ENCODE measurements around the gene PIGU. TPM values are rescaled to one million over a fixed set of nuclear protein-coding genes. Genes with fewer than 3 reads are reported as not detected.
A peak's percentile ranks its signal among the peaks of the same experiment; 100 is the strongest.

Gene PIGU
- total RNA-seq, 2 experiments from 2014 or later: 19.1 to 21.2 TPM

DNA sequence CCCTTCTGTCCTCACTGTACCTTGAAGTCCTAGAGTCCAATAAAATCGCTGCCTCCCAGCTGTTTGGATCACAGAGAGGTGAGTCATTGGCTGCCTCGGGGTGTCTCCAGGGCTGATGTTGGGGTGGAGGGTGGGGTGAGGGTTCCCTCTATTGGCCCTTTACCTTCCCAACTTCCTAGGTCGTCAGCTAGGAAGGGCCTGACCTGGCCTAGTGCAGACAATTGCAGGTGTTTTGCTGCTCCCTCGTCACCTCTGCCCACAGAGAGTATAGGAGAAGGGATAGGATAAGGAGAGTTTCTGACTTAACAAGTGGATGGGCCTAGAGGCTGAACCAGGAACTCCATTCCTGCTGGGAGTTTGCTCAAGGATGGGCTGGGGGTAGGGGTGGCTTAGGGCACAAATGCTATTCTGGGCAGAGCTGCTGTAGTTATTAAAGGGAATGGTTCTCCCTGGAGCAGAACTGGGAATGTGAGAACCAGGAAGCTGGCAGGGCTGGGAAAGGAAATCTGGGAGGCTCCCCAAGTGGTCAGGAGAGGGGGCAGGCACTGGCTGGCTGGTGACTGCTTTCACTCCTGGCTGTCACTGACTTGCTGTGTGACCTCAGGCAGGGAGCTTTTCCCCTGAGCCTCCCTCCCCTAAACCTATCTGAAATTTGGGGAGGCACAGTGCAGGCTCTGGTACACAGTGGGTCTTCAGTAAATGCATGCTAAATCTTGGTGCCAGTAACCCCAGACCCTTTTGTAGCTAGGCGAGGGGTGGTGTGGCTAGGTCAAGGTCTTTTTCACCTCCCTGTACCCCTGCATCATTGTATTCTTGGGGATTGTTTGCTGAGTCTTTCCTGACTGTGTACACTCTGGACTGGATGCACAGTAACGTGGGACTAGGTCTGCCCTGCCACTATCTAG is 28.8 kb upstream of the PIGU start:
- H3K27ac Mint-ChIP-seq: peak overlapping the region; percentile 89
- POLR2A ChIA-PET: no interaction called here

DNA sequence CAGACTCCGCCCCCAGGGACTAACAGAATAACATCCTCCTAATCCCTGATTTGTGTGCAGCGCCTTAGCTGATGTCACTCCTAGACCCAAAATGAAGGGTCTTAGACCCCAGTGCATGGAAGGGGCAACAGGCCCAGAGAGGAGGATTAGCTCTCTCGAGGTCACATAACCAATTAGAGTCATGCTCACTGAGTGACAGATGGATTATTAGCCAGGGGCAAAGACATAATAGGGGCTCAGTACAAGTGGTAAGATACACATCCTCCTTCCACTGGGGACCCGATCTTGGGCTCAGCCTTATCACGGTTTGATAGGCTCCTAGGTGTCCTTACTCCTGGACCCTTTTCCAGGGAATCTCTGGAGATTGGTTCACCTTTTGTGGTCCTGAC is 28.1 kb upstream of the PIGU start:
- Mint-ChIP-seq H3K4me1 (ENCODE audit: low read depth) (peaks cover 37% of the 10 kb centered on the region), H3K36me3 (ENCODE audit: low read depth) (no peaks in the 10 kb centered on the region), H3K27me3 (ENCODE audit: low read depth) (peaks cover 15% of the 10 kb centered on the region), H3K4me3 (peak overlapping the region; percentile 83), H3K9me3 (ENCODE audit: insufficient read depth) (no peaks in the 10 kb centered on the region), H3K27ac (peak overlapping the region; percentile 89)
- no peak for ATAC-seq
- POLR2A ChIA-PET: no interaction called here
- CTCF ChIA-PET: interaction anchor here (1.5 to 7.3 kb wide), 4 partner anchors 143 to 392 kb away, joined by 4 to 77 read pairs (median 32); partner anchors contain the start of gene MAP1LC3A
- no peak for DNase-seq

More for the DNA sequence above, 28.8 kb upstream of the PIGU start:
- Mint-ChIP-seq H3K9me3 (ENCODE audit: insufficient read depth) (no peaks in the 10 kb centered on the region), H3K36me3 (ENCODE audit: low read depth) (no peaks in the 10 kb centered on the region), H3K27me3 (ENCODE audit: low read depth) (peaks cover 20% of the 10 kb centered on the region), H3K4me1 (ENCODE audit: low read depth) (peaks cover 42% of the 10 kb centered on the region), H3K4me3 (peak overlapping the region; percentile 83)
- no peak for ATAC-seq
- no peak for DNase-seq
- CTCF ChIA-PET: interaction anchor here (0.8 to 7.3 kb wide), 7 partner anchors 64 to 393 kb away, joined by 3 to 77 read pairs (median 5); partner anchors contain the start of genes DYNLRB1 and MAP1LC3A

DNA sequence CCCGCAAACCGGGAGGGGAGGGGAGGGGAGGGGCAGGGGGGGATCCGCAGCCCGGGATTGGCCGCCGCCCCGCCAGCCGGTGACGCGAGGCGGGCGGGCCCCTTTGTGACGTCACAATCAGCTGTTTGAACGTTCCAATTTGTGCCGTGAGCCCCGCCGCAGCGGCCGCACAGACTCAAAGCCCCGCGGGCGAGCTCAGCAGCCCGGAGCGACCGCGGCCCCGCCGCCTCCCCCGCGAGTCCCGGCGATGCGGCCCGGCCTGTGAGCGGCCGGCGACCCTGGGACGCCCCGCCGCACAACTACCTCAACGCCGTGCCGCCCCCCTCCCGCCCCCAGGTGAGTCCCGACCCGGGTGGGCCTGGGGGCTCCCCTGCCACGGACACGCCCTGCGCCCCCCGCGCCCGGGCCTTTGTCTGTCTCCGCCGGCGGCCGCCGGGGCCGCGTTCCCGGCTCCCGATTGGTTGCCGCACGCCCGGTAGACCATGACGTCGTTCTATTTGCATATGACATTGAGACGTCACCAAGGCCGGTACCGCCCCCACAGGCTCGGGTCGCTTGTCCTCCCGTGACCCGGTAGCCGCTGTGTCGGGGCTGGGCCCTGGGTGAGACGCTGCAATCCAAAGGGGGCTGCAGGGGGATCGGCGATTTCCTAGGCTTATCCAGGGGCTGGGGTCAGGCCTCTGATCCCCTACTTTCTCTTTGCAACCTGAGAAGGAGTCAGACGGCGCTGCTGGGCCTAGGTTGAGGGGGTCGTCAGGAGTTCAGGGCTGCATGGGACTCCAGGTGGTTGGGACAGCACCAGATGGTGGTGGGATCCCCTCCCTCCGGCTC is 27.5 kb upstream of the PIGU start, which contains the start of gene TP53INP2:
TSS of gene TP53INP2 (plus strand) at position 168 of the 831 bp plus-strand sequence. CDS start 4,396 bp downstream, outside the sequence.
- Mint-ChIP-seq H3K27me3 (ENCODE audit: low read depth) (peaks cover 15% of the 10 kb centered on the region), H3K4me1 (ENCODE audit: low read depth) (peaks cover 37% of the 10 kb centered on the region), H3K27ac (peak within 1 kb of the TSS; percentile 92), H3K36me3 (ENCODE audit: low read depth) (no peaks in the 10 kb centered on the region), H3K4me3 (peak within 1 kb of the TSS; percentile 85), H3K9me3 (ENCODE audit: insufficient read depth) (no peaks in the 10 kb centered on the region)
- ATAC-seq (peak; percentile 57), DNase-seq (peak; percentile 91)
- CTCF ChIA-PET: interaction anchor here (1.2 to 7.3 kb wide), 6 partner anchors 24 to 513 kb away, joined by 3 to 77 read pairs (median 5); no protein-coding TSS in a partner anchor
- POLR2A ChIA-PET: interaction anchor here (1.3 kb wide), 1 partner anchor 28 kb away, joined by 4 read pairs; the partner anchor contains the start of gene PIGU

DNA sequence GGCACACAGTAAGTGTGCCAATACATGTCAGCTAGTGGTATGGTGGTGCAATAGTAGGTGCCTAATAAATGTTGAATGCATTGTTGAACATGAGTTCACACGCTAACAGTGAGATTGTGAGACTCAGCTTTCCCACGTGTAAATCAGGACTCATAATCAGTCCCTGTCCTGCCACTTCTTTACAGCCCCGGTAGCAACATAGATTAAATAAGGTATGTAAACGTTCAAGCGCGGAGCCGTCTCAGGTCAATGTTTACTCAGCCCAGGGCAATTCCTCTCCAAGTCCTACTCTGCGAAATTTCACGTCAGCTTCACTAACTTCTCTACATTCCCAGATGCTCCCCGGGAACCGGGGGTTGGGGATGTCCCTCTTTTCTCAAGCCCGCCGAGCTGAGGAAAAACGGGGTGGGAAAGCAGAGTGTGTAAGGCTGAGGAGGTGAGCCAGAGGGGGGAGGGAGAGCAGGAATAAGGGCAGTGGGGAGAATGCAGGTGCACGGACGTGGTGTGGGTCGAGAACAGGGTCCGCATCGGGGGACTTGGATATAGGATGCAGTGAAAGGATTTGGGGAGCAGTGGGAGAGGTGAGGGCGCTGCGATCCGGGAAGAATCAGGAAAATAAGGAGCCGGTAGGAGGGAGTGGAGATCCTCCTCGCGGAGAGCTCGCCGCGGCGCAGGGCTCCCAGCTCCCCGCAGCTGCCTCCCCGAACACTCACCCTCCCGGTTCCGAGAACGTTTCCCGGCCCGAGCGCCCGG is 26.7 kb upstream of the PIGU start:
- ATAC-seq: peak; percentile 13
- POLR2A ChIA-PET: interaction anchor here (1.3 kb wide), 1 partner anchor 27 kb away, joined by 4 read pairs; the partner anchor contains the start of gene PIGU
- Mint-ChIP-seq H3K36me3 (ENCODE audit: low read depth) (no peaks in the 10 kb centered on the region), H3K9me3 (ENCODE audit: insufficient read depth) (no peaks in the 10 kb centered on the region), H3K4me3 (peak overlapping the region; percentile 85), H3K27me3 (ENCODE audit: low read depth) (peaks cover 15% of the 10 kb centered on the region), H3K27ac (peak overlapping the region; percentile 92), H3K4me1 (ENCODE audit: low read depth) (peaks cover 35% of the 10 kb centered on the region)
- CTCF ChIA-PET: interaction anchor here (0.7 to 7.3 kb wide), 7 partner anchors 23 to 512 kb away, joined by 3 to 77 read pairs (median 5); no protein-coding TSS in a partner anchor
- DNase-seq: no peak

DNA sequence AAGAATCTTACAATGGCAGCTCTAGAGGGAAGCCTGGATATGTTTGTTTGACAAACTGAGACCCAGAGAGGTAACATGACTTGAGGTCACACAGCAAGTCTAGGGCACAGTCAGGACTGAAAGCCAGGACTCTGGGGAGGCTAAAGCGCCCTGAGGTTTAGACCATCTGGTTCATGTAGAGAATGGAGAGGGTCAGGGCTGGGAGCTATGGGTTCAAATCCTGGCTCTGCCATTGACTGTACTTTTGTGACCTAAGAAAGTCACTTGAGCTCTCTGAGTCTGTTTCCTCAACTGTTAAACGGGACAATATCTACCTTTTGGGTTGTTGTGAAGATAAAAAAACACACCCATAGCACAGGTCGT is 26.1 kb upstream of the PIGU start:
- CTCF ChIA-PET: interaction anchor here (0.7 to 7.3 kb wide), 5 partner anchors 22 to 390 kb away, joined by 3 to 77 read pairs (median 5); no protein-coding TSS in a partner anchor

DNA sequence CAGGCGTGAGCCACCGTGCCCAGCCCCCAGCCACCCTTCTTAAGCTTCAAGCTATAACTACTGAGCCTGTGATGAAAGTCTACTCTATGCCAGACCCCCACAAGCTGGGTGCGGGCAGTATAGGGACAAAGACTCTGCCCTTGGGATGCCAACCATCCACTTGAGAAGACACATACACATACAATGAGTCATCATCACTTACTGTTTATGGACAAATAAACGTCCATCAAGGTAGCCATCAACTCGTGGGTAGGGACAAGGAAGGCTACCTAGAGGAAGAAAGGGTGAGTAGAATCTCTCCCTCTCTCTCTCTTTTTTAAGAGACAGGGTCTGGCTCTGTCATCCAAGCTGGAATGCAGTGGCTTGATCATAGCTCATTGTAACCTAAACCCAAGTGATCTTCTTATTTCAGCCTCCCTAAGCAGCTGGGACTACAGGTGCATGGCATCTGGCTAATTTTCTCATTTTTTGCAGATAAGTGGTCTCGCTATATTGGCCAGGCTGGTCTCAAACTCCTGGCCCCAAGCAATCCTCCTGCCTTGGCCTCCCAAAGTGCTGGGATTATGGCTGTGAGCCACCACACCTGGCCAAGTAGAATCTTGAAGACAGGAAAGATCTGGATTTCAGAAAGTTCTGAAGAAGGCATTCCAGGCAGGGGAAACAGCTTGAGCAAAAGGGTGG is 24.7 kb upstream of the PIGU start:
- no peaks in the 10 kb centered on the region for H3K9me3 Mint-ChIP-seq (ENCODE audit: insufficient read depth)
- no peak overlapping the region for H3K4me3 Mint-ChIP-seq
- H3K36me3 Mint-ChIP-seq (ENCODE audit: low read depth): no peaks in the 10 kb centered on the region
- H3K27me3 Mint-ChIP-seq (ENCODE audit: low read depth): peaks cover 20% of the 10 kb centered on the region
- DNase-seq: no peak
- H3K27ac Mint-ChIP-seq: no peak overlapping the region
- ChIA-PET POLR2A (interaction anchor here (2.2 kb wide), 1 partner anchor 24 kb away, joined by 5 read pairs; the partner anchor contains the start of gene PIGU), CTCF (no interaction called here)
- no peak for ATAC-seq
- H3K4me1 Mint-ChIP-seq (ENCODE audit: low read depth): peaks cover 25% of the 10 kb centered on the region

More for the DNA sequence above, 26.1 kb upstream of the PIGU start:
- DNase-seq (no peak), ATAC-seq (no peak)
- Mint-ChIP-seq H3K4me3 (peak overlapping the region; percentile 85), H3K27me3 (ENCODE audit: low read depth) (peaks cover 15% of the 10 kb centered on the region), H3K27ac (peak overlapping the region; percentile 92), H3K36me3 (ENCODE audit: low read depth) (no peaks in the 10 kb centered on the region), H3K4me1 (ENCODE audit: low read depth) (peaks cover 30% of the 10 kb centered on the region), H3K9me3 (ENCODE audit: insufficient read depth) (no peaks in the 10 kb centered on the region)
- POLR2A ChIA-PET: interaction anchor here (0.6 to 1.3 kb wide), 2 partner anchors 17 to 26 kb away, joined by 3 to 4 read pairs; partner anchors contain the start of gene PIGU

DNA sequence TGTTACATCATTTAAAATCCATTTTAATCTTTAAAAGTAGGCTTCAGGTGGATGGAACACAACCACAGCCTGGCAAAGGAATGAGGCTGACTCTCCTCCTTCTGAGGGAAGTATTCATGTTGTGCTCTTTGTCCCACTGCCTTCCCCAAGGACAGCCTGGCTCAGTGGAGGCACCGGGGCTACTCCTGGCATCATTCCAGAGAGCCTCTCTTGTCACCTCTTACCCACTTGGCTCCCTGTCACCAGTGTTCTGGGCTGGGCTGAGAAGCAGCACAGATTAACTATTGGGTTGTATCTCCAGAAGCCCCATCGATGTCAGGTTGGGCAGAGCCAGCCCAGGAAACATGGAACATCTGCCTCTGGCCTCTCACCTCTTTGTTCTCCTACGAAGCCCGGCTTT is 16.5 kb upstream of the PIGU start:
- H3K4me1 Mint-ChIP-seq (ENCODE audit: low read depth): no peaks in the 10 kb centered on the region
- CTCF ChIA-PET: no interaction called here
- no peak overlapping the region for H3K27ac Mint-ChIP-seq
- no peaks in the 10 kb centered on the region for H3K9me3 Mint-ChIP-seq (ENCODE audit: insufficient read depth)
- POLR2A ChIA-PET: no interaction called here
- ATAC-seq: no peak
- no peak for DNase-seq
- peaks cover 9% of the 10 kb centered on the region for H3K27me3 Mint-ChIP-seq (ENCODE audit: low read depth)
- H3K4me3 Mint-ChIP-seq: no peak overlapping the region
- no peaks in the 10 kb centered on the region for H3K36me3 Mint-ChIP-seq (ENCODE audit: low read depth)

DNA sequence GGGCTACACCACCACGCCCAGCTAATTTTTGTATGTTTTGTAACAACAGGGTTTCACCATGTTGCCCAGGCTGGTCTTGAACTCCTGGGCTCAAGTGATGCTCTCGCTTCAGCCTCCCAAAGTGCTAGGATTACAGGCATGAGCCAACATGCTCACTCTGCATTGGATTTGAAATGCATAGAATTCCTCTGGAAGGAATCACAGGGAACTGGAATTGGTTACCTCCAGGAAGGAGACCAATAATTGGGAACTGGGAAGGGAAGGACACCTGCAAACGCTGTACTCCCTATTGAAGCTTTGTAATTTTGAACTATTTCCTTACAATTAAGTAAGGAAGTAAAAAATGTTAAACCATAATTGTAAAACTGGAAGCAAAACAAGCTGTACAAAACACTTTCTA is 14.9 kb upstream of the PIGU start:
- ChIA-PET POLR2A (no interaction called here), CTCF (no interaction called here)
- Mint-ChIP-seq H3K27me3 (ENCODE audit: low read depth) (peaks cover 5% of the 10 kb centered on the region), H3K4me1 (ENCODE audit: low read depth) (no peaks in the 10 kb centered on the region), H3K36me3 (ENCODE audit: low read depth) (no peaks in the 10 kb centered on the region), H3K27ac (no peak overlapping the region), H3K9me3 (ENCODE audit: insufficient read depth) (no peaks in the 10 kb centered on the region), H3K4me3 (no peak overlapping the region)
- DNase-seq (no peak), ATAC-seq (no peak)

DNA sequence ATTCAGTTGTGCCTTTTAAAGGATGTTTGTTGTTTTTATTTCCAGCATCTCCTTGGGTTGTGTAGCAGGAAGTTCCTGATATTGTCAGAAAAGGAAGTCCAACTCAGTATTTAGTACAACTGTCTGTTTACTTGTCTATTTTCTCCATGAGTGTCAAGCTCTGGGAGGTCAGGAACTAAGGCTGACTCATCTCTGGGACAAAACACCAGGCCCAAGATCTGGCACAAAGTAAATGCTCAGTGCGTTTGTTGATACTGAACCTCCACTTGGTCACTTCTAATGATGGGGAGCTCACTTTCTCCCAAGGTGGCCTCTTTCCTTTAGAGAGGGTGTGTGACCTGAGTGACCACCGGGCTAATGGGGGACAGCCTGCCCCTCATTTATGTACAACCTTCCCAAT is 12.6 kb upstream of the PIGU start:
- ChIA-PET CTCF (interaction anchor here (1.2 to 1.7 kb wide), 2 partner anchors 127 to 377 kb away, joined by 3 to 6 read pairs; no protein-coding TSS in a partner anchor), POLR2A (interaction anchor here (0.6 kb wide), 1 partner anchor 12 kb away, joined by 3 read pairs; no protein-coding TSS in a partner anchor)
- H3K27ac Mint-ChIP-seq: no peak overlapping the region
- H3K9me3 Mint-ChIP-seq (ENCODE audit: insufficient read depth): no peaks in the 10 kb centered on the region
- no peak for ATAC-seq
- no peaks in the 10 kb centered on the region for H3K4me1 Mint-ChIP-seq (ENCODE audit: low read depth)
- no peak for DNase-seq
- no peak overlapping the region for H3K4me3 Mint-ChIP-seq
- H3K27me3 Mint-ChIP-seq (ENCODE audit: low read depth): peaks cover 5% of the 10 kb centered on the region
- no peaks in the 10 kb centered on the region for H3K36me3 Mint-ChIP-seq (ENCODE audit: low read depth)

DNA sequence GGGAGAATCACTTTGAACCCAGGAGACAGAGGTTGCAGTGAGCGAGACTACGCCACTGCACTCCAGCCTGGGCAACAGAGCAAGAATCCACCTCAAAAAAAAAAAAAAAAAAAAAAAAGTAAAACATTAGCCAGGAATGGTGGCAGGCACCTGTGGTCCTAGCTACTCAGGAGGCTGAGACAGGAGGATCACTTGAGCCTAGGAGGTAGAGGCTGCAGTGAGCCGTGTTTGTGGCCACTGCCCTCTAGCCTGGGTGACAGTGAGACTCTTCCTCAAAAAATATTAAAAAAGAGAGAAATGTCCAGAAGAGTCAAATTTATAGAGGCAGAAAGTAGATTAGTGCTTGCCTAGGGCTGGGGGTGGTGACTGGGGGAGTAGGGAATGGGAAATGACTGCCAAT is 6.8 kb upstream of the PIGU start:
- ATAC-seq (no peak), DNase-seq (no peak)
- ChIA-PET CTCF (no interaction called here), POLR2A (interaction anchor here (0.7 kb wide), 1 partner anchor 125 kb away, joined by 3 read pairs; the partner anchor contains the start of gene MAP1LC3A)
- H3K27ac Mint-ChIP-seq: no peak overlapping the region
- H3K36me3 Mint-ChIP-seq (ENCODE audit: low read depth): no peaks in the 10 kb centered on the region
- H3K4me1 Mint-ChIP-seq (ENCODE audit: low read depth): peaks cover 6% of the 10 kb centered on the region
- H3K27me3 Mint-ChIP-seq (ENCODE audit: low read depth): no peaks in the 10 kb centered on the region
- no peaks in the 10 kb centered on the region for H3K9me3 Mint-ChIP-seq (ENCODE audit: insufficient read depth)
- no peak overlapping the region for H3K4me3 Mint-ChIP-seq
